ENCODE results near the gene LRRC36. TPM values are rescaled to one million over a fixed set of nuclear protein-coding genes. Genes with fewer than 3 reads are reported as not detected.

Gene LRRC36
- total and polyA plus RNA-seq, 2 of the 13 experiments (the other 11 are each of a cell fraction or from before 2014, with no cell fraction given) = 0.12 to 0.15 TPM

GRCh38 chr16:67329901-67330300, 3.3 kb downstream of the LRRC36 start (continued):
- TF ChIP-seq ESRRA (CRISPR knock-in tag; IDR thresholded peaks at IDR 0.05; ENCODE audit: low read depth) = no peak

DNA sequence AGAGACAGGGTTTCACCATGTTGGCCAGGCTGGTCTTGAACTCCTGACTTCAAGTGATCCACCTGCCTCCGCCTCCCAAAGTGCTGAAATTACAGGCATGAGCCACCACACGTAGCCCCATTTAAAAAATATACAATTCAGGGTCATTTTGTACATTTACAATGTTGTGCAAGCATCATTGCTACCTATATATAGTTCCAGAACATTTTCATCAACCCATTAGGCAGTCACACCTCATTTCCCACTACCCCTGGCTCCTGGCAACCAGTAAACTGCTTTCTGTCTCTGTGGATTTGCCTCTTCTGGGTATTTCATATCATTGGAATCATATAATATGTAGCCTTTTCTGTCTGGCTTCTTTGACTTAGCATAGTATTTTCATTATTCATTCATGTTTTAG, 6.7 kb downstream of the LRRC36 start:
- DNase-seq (ENCODE audit: low spot score) (no peak), ATAC-seq (no peak), FAIRE-seq (no peak)
- H3K27ac ChIP-seq (ENCODE audit: extremely low read length, insufficient read depth, low read length) = no peak overlapping the region
- no peaks in the 10 kb centered on the region for H3K36me3 ChIP-seq (replicated peaks in 1 of 2; ENCODE audit: control insufficient read depth in 1 of 2, insufficient read depth in 2 of 2, low read length in 2 of 2)
- POLR2A ChIA-PET = no interaction called here
- no peak overlapping the region for H3K4me2 ChIP-seq (ENCODE audit: low read depth, low read length)
- H3K4me3 ChIP-seq (replicated peaks in 1 of 3; ENCODE audit: insufficient read depth in 1 of 3, low read depth in 2 of 3, low read length in 3 of 3) = no peak overlapping the region
- CTCF ChIA-PET (ENCODE audit: low intra/inter-chr PET ratio, low total read pairs) = no interaction called here
- no peaks in the 10 kb centered on the region for H4K20me1 ChIP-seq (ENCODE audit: insufficient read depth, low read length)
- TF ChIP-seq MTF1 (CRISPR knock-in tag; IDR thresholded peaks at IDR 0.05) = no peak
- WGBS (ENCODE audit: low lambda C conversion rate) = 50% methylated on average over 2 of the region's 2 CpGs
- H2AFZ ChIP-seq (ENCODE audit: low read length) = no peak overlapping the region
- intact Hi-C loops (cut with micrococcal nuclease; ENCODE audit: unreplicated experiment) (no loop called here), in situ Hi-C loops (cut with HindIII; ENCODE audit: extremely low pct_ligation_motif_present, low pct_unique_long_range_greater_than_20kb) (no loop called here)
- peaks cover 12% of the 10 kb centered on the region for H3K4me1 ChIP-seq (ENCODE audit: insufficient read depth, low read length)
- H3K79me2 ChIP-seq (ENCODE audit: insufficient read depth, low read length) = no peaks in the 10 kb centered on the region
- no peak overlapping the region for H3K9ac ChIP-seq (ENCODE audit: insufficient read depth, low read depth, low read length)
- no TSS peak for BruUV-seq (replicated peaks)
- H3K27me3 ChIP-seq (ENCODE audit: control insufficient read depth in 1 of 2, insufficient read depth in 2 of 2, low read length in 2 of 2) = no peaks in the 10 kb centered on the region
- no peaks in the 10 kb centered on the region for H3K9me3 ChIP-seq (ENCODE audit: low read length)

- in situ Hi-C loops (cut with HindIII; ENCODE audit: extremely low pct_ligation_motif_present, low pct_unique_long_range_greater_than_20kb) (no loop called here), intact Hi-C loops (cut with micrococcal nuclease; ENCODE audit: unreplicated experiment) (no loop called here)
- BruUV-seq (replicated peaks) = no TSS peak
- no peak for ATAC-seq
- no peaks in the 10 kb centered on the region for H3K9me3 ChIP-seq (ENCODE audit: low read length)
- 53% methylated on average over 1 of the region's 1 CpG for WGBS (ENCODE audit: low lambda C conversion rate)
- no peak overlapping the region for H2AFZ ChIP-seq (ENCODE audit: low read length)
- CTCF ChIA-PET (ENCODE audit: low intra/inter-chr PET ratio, low total read pairs) = no interaction called here
- no peak overlapping the region for H3K27ac ChIP-seq (ENCODE audit: extremely low read length, insufficient read depth, low read length)
- FAIRE-seq = no peak
- H3K27me3 ChIP-seq (ENCODE audit: control insufficient read depth in 1 of 2, insufficient read depth in 2 of 2, low read length in 2 of 2) = no peaks in the 10 kb centered on the region
- H3K4me2 ChIP-seq (ENCODE audit: low read depth, low read length) = no peak overlapping the region
- no peaks in the 10 kb centered on the region for H3K79me2 ChIP-seq (ENCODE audit: insufficient read depth, low read length)
- POLR2A ChIA-PET = no interaction called here
- no peak overlapping the region for H3K9ac ChIP-seq (ENCODE audit: insufficient read depth, low read depth, low read length)
- no peak for DNase-seq (ENCODE audit: low spot score)
- H4K20me1 ChIP-seq (ENCODE audit: insufficient read depth, low read length) = no peaks in the 10 kb centered on the region
- no peak overlapping the region for H3K4me3 ChIP-seq (replicated peaks in 1 of 3; ENCODE audit: insufficient read depth in 1 of 3, low read depth in 2 of 3, low read length in 3 of 3)
- no peaks in the 10 kb centered on the region for H3K4me1 ChIP-seq (ENCODE audit: insufficient read depth, low read length)
- H3K36me3 ChIP-seq (replicated peaks in 1 of 2; ENCODE audit: control insufficient read depth in 1 of 2, insufficient read depth in 2 of 2, low read length in 2 of 2) = no peaks in the 10 kb centered on the region
- TF ChIP-seq ZNF839 (CRISPR knock-in tag; IDR thresholded peaks at IDR 0.05; ENCODE audit: borderline replicate concordance) (no peak), DRAP1 (CRISPR knock-in tag; IDR thresholded peaks at IDR 0.05) (no peak), SRSF1 (optimal IDR thresholded peaks at IDR 0.05; ENCODE audit: low read depth, low read length) (no peak), EHMT2 (IDR thresholded peaks at IDR 0.05; ENCODE audit: borderline replicate concordance, low read depth, low read length) (no peak), ZNF317 (CRISPR knock-in tag; IDR thresholded peaks at IDR 0.05) (no peak), RARA (CRISPR knock-in tag; IDR thresholded peaks at IDR 0.05) (no peak), ZNF891 (CRISPR knock-in tag; IDR thresholded peaks at IDR 0.05) (no peak), TOPORS (CRISPR knock-in tag; IDR thresholded peaks at IDR 0.05) (no peak), JDP2 (CRISPR knock-in tag; IDR thresholded peaks at IDR 0.05; ENCODE audit: borderline replicate concordance) (no peak), PHB2 (IDR thresholded peaks at IDR 0.05; ENCODE audit: partially characterized antibody) (no peak)
- TF ChIP-seq, protein P1, sequence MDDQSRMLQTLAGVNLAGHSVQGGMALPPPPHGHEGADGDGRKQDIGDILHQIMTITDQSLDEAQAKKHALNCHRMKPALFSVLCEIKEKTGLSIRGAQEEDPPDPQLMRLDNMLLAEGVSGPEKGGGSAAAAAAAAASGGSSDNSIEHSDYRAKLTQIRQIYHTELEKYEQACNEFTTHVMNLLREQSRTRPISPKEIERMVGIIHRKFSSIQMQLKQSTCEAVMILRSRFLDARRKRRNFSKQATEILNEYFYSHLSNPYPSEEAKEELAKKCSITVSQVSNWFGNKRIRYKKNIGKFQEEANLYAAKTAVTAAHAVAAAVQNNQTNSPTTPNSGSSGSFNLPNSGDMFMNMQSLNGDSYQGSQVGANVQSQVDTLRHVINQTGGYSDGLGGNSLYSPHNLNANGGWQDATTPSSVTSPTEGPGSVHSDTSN (CRISPR knock-in tag; IDR thresholded peaks at IDR 0.05; ENCODE audit: borderline replicate concordance) = no peak
- TF ChIP-seq, protein P2, sequence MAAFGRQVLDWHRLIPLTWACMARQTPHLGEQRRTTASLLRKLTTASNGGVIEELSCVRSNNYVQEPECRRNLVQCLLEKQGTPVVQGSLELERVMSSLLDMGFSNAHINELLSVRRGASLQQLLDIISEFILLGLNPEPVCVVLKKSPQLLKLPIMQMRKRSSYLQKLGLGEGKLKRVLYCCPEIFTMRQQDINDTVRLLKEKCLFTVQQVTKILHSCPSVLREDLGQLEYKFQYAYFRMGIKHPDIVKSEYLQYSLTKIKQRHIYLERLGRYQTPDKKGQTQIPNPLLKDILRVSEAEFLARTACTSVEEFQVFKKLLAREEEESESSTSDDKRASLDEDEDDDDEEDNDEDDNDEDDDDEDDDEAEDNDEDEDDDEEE (CRISPR knock-in tag; IDR thresholded peaks at IDR 0.05) = no peak
- TF ChIP-seq, protein P3, sequence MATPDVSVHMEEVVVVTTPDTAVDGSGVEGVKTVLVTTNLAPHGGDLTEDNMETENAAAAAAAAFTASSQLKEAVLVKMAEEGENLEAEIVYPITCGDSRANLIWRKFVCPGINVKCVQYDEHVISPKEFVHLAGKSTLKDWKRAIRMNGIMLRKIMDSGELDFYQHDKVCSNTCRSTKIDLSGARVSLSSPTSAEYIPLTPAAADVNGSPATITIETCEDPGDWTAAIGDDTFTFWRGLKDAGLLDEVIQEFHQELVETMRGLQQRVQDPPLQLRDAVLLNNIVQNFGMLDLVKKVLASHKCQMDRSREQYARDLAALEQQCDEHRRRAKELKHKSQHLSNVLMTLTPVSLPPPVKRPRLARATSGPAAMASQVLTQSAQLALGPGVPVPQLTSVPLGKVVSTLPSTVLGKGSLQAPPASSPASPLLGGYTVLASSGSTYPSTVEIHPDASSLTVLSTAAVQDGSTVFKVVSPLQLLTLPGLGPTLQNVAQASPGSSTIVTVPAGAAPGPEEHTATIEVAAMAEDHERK (CRISPR knock-in tag; IDR thresholded peaks at IDR 0.05; ENCODE audit: low read depth) = no peak
These were observed 9.5 kb downstream of the LRRC36 start for GRCh38 chr16:67336116-67336515.
